ENCODE data around the gene EFCAB8. TPM values are rescaled to one million over a fixed set of nuclear protein-coding genes. Genes with fewer than 3 reads are reported as not detected.

EFCAB8 gene
- total RNA-seq, 1 donor from 2014 or later: 0.41 TPM

- H3K27me3 ChIP-seq (ENCODE audit: insufficient read depth, low read length): no peaks in the 10 kb centered on the region
- no peak for DNase-seq (ENCODE audit: low read depth)
- no peaks in the 10 kb centered on the region for H3K36me3 ChIP-seq (ENCODE audit: insufficient read depth, low read length)
- TF ChIP-seq, protein P1, sequence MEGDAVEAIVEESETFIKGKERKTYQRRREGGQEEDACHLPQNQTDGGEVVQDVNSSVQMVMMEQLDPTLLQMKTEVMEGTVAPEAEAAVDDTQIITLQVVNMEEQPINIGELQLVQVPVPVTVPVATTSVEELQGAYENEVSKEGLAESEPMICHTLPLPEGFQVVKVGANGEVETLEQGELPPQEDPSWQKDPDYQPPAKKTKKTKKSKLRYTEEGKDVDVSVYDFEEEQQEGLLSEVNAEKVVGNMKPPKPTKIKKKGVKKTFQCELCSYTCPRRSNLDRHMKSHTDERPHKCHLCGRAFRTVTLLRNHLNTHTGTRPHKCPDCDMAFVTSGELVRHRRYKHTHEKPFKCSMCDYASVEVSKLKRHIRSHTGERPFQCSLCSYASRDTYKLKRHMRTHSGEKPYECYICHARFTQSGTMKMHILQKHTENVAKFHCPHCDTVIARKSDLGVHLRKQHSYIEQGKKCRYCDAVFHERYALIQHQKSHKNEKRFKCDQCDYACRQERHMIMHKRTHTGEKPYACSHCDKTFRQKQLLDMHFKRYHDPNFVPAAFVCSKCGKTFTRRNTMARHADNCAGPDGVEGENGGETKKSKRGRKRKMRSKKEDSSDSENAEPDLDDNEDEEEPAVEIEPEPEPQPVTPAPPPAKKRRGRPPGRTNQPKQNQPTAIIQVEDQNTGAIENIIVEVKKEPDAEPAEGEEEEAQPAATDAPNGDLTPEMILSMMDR (IDR thresholded peaks at IDR 0.05; ENCODE audit: insufficient read depth, low read depth, low read length): no peak
- TF ChIP-seq EZH2 (IDR thresholded peaks at IDR 0.05; ENCODE audit: insufficient read depth, low read length): no peak
- no peak overlapping the region for H3K4me2 ChIP-seq (ENCODE audit: low read length)
- H3K4me3 ChIP-seq (ENCODE audit: insufficient read depth, low read depth, low read length): no peak overlapping the region
- H3K9me3 ChIP-seq (ENCODE audit: insufficient read depth, low read depth, low read length): no peaks in the 10 kb centered on the region
- no peak overlapping the region for H3K9ac ChIP-seq (ENCODE audit: low read length)
- no peak overlapping the region for H3K27ac Mint-ChIP-seq (ENCODE audit: unreplicated experiment)
- H3K4me1 ChIP-seq (ENCODE audit: insufficient read depth, low read length): no peaks in the 10 kb centered on the region
- H3K79me2 ChIP-seq (ENCODE audit: insufficient read depth, low read length): no peaks in the 10 kb centered on the region
- no peaks in the 10 kb centered on the region for H3K36me3 Mint-ChIP-seq (ENCODE audit: low read depth, unreplicated experiment)
- H3K4me3 Mint-ChIP-seq (ENCODE audit: unreplicated experiment): no peak overlapping the region
- no peaks in the 10 kb centered on the region for H3K4me1 Mint-ChIP-seq (ENCODE audit: low read depth, unreplicated experiment)
- H2AFZ ChIP-seq (ENCODE audit: low read depth, low read length): no peak overlapping the region
- H4K20me1 ChIP-seq (ENCODE audit: insufficient read depth, low read length): no peaks in the 10 kb centered on the region
- FAIRE-seq: no peak
- H3K9me3 Mint-ChIP-seq (ENCODE audit: unreplicated experiment): no peaks in the 10 kb centered on the region
- H3K27ac ChIP-seq (ENCODE audit: low read depth, low read length): no peak overlapping the region
- peaks cover 5% of the 10 kb centered on the region for H3K27me3 Mint-ChIP-seq (ENCODE audit: low read depth, unreplicated experiment)
Observed at GRCh38 chr20:32879538-32879937, 20.8 kb downstream of the EFCAB8 start.

GRCh38 chr20:32880635-32881034 lies 21.9 kb downstream of the EFCAB8 start:
- no peaks in the 10 kb centered on the region for H3K4me1 Mint-ChIP-seq (ENCODE audit: low read depth, unreplicated experiment)
- Histone ChIP-seq H3K27ac (ENCODE audit: low read depth, low read length) (no peak overlapping the region), H3K4me1 (ENCODE audit: insufficient read depth, low read length) (no peaks in the 10 kb centered on the region), H3K4me2 (ENCODE audit: low read length) (no peak overlapping the region), H3K79me2 (ENCODE audit: insufficient read depth, low read length) (no peaks in the 10 kb centered on the region), H3K9me3 (ENCODE audit: insufficient read depth, low read depth, low read length) (no peaks in the 10 kb centered on the region), H3K9ac (ENCODE audit: low read length) (no peak overlapping the region), H3K27me3 (ENCODE audit: insufficient read depth, low read length) (no peaks in the 10 kb centered on the region), H4K20me1 (ENCODE audit: insufficient read depth, low read length) (no peaks in the 10 kb centered on the region), H3K4me3 (ENCODE audit: insufficient read depth, low read depth, low read length) (no peak overlapping the region), H2AFZ (ENCODE audit: low read depth, low read length) (no peak overlapping the region), H3K36me3 (ENCODE audit: insufficient read depth, low read length) (no peaks in the 10 kb centered on the region)
- TF ChIP-seq, protein P1 (IDR thresholded peaks at IDR 0.05; ENCODE audit: insufficient read depth, low read depth, low read length): no peak
- TF ChIP-seq EZH2 (IDR thresholded peaks at IDR 0.05; ENCODE audit: insufficient read depth, low read length): no peak
- no peaks in the 10 kb centered on the region for H3K9me3 Mint-ChIP-seq (ENCODE audit: unreplicated experiment)
- H3K27ac Mint-ChIP-seq (ENCODE audit: unreplicated experiment): no peak overlapping the region
- peaks cover 4% of the 10 kb centered on the region for H3K36me3 Mint-ChIP-seq (ENCODE audit: low read depth, unreplicated experiment)
- H3K27me3 Mint-ChIP-seq (ENCODE audit: low read depth, unreplicated experiment): peaks cover 3% of the 10 kb centered on the region
- H3K4me3 Mint-ChIP-seq (ENCODE audit: unreplicated experiment): no peak overlapping the region
- FAIRE-seq (no peak), DNase-seq (ENCODE audit: low read depth) (no peak)

- H3K36me3 ChIP-seq (ENCODE audit: insufficient read depth, low read length): no peaks in the 10 kb centered on the region
- H3K27me3 Mint-ChIP-seq (ENCODE audit: low read depth, unreplicated experiment): peaks cover 6% of the 10 kb centered on the region
- no peak for TF ChIP-seq EZH2 (IDR thresholded peaks at IDR 0.05; ENCODE audit: insufficient read depth, low read length)
- TF ChIP-seq, protein P1 (IDR thresholded peaks at IDR 0.05; ENCODE audit: insufficient read depth, low read depth, low read length): no peak
- H2AFZ ChIP-seq (ENCODE audit: low read depth, low read length): no peak overlapping the region
- no peak overlapping the region for H3K4me3 ChIP-seq (ENCODE audit: insufficient read depth, low read depth, low read length)
- H3K4me1 ChIP-seq (ENCODE audit: insufficient read depth, low read length): no peaks in the 10 kb centered on the region
- H3K27ac ChIP-seq (ENCODE audit: low read depth, low read length): no peak overlapping the region
- no peak overlapping the region for H3K9ac ChIP-seq (ENCODE audit: low read length)
- no peaks in the 10 kb centered on the region for H3K9me3 ChIP-seq (ENCODE audit: insufficient read depth, low read depth, low read length)
- no peaks in the 10 kb centered on the region for H3K4me1 Mint-ChIP-seq (ENCODE audit: low read depth, unreplicated experiment)
- H3K27ac Mint-ChIP-seq (ENCODE audit: unreplicated experiment): no peak overlapping the region
- H3K36me3 Mint-ChIP-seq (ENCODE audit: low read depth, unreplicated experiment): peaks cover 9% of the 10 kb centered on the region
- H3K79me2 ChIP-seq (ENCODE audit: insufficient read depth, low read length): no peaks in the 10 kb centered on the region
- no peak overlapping the region for H3K4me2 ChIP-seq (ENCODE audit: low read length)
- no peaks in the 10 kb centered on the region for H3K9me3 Mint-ChIP-seq (ENCODE audit: unreplicated experiment)
- no peak overlapping the region for H3K4me3 Mint-ChIP-seq (ENCODE audit: unreplicated experiment)
- no peaks in the 10 kb centered on the region for H4K20me1 ChIP-seq (ENCODE audit: insufficient read depth, low read length)
- FAIRE-seq: no peak
- no peak for DNase-seq (ENCODE audit: low read depth)
- no peaks in the 10 kb centered on the region for H3K27me3 ChIP-seq (ENCODE audit: insufficient read depth, low read length)
Observed at GRCh38 chr20:32883081-32883480, 24.4 kb downstream of the EFCAB8 start.

Data from astrocyte (in vitro differentiated cells and primary cell).